ENCODE results near the gene MAML2. TPM values are rescaled to one million over a fixed set of nuclear protein-coding genes. Genes with fewer than 3 reads are reported as not detected.

The MAML2 gene
- polyA plus RNA-seq, 1 of the 3 experiments (the other 2 are of a cell fraction): 20.1 TPM

DNA sequence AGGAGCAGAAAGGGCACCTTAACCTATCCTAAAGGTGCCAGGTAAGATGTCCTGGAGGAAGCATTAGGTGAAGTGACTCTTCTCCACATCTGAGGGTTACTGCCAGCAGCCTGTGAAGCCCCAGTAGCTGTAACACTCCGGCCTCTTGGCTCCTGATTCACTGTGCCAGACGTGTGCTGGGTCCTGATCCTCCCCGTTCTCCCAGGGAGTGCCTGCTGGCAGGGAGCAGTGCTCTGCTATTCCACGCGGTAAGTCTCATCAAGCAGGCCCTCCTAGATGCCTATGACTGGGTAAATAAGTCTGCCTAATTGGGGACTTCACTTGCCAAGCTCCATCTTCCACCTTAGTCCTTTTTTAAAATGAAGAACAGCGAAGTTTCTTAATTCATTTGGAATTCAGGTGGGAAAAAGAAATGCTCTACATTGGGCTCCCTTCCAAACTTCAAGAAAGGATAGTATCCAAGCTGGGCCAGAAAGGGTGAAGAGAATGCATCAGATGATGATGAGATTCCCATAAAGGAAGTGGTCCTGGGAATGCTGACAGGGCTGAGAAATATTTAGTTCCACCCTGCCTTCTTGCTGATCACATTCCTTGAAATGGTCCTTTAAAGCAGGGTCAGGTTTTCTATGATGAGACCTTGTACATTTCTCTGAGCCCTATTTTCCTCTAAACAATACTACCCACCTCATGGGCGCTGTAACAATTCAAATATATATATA lies 188.0 kb downstream of the MAML2 start (continued):
- TF ChIP-seq, protein P1, sequence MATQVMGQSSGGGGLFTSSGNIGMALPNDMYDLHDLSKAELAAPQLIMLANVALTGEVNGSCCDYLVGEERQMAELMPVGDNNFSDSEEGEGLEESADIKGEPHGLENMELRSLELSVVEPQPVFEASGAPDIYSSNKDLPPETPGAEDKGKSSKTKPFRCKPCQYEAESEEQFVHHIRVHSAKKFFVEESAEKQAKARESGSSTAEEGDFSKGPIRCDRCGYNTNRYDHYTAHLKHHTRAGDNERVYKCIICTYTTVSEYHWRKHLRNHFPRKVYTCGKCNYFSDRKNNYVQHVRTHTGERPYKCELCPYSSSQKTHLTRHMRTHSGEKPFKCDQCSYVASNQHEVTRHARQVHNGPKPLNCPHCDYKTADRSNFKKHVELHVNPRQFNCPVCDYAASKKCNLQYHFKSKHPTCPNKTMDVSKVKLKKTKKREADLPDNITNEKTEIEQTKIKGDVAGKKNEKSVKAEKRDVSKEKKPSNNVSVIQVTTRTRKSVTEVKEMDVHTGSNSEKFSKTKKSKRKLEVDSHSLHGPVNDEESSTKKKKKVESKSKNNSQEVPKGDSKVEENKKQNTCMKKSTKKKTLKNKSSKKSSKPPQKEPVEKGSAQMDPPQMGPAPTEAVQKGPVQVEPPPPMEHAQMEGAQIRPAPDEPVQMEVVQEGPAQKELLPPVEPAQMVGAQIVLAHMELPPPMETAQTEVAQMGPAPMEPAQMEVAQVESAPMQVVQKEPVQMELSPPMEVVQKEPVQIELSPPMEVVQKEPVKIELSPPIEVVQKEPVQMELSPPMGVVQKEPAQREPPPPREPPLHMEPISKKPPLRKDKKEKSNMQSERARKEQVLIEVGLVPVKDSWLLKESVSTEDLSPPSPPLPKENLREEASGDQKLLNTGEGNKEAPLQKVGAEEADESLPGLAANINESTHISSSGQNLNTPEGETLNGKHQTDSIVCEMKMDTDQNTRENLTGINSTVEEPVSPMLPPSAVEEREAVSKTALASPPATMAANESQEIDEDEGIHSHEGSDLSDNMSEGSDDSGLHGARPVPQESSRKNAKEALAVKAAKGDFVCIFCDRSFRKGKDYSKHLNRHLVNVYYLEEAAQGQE (IDR thresholded peaks at IDR 0.05; ENCODE audit: low read depth, low read length): no peak
- no peak for TF ChIP-seq TAF1 (IDR thresholded peaks at IDR 0.05; ENCODE audit: borderline replicate concordance, low read depth, low read length)
- no peak for TF ChIP-seq GABPA (IDR thresholded peaks at IDR 0.05; ENCODE audit: low read depth)
- no peak; the same call in 1 of the 2 replicates for TF ChIP-seq POLR2AphosphoS5 (IDR thresholded peaks at IDR 0.05; ENCODE audit: low read depth, low read length)
- TF ChIP-seq USF2 (IDR thresholded peaks at IDR 0.05; ENCODE audit: borderline replicate concordance, low read depth, low read length): no peak
- TF ChIP-seq EZH2phosphoT487 (IDR thresholded peaks at IDR 0.05; ENCODE audit: borderline replicate concordance, low read depth): no peak
- TF ChIP-seq RXRA (IDR thresholded peaks at IDR 0.05; ENCODE audit: borderline replicate concordance, low read depth): no peak

GRCh38 chr11:96152623-96153022 lies 190.4 kb downstream of the MAML2 start:
- H3K9me3 ChIP-seq: no peaks in the 10 kb centered on the region
- no peaks in the 10 kb centered on the region for H3K9me2 ChIP-seq
- H3K79me2 ChIP-seq (ENCODE audit: insufficient read depth): peaks cover 61% of the 10 kb centered on the region
- peak overlapping the region; percentile 82; the same call in 1 of the 2 replicates for H3K9ac ChIP-seq
- H3F3A ChIP-seq (replicated peaks; ENCODE audit: insufficient read depth): peaks cover 64% of the 10 kb centered on the region
- peak overlapping the region; percentile 79; the same call in 1 of the 2 replicates for H3K4me2 ChIP-seq
- peaks cover 19 to 81% of the 10 kb centered on the region in 2 experiments for H3K4me1 ChIP-seq (ENCODE audit: control insufficient read depth in 1 of 2, insufficient read depth in 2 of 2, low read depth in 1 of 2, low read length in 1 of 2)
- no peaks in the 10 kb centered on the region for H4K20me1 ChIP-seq (ENCODE audit: insufficient read depth)
- CTCF ChIA-PET: no interaction called here
- H3K4me3 ChIP-seq (ENCODE audit: low read depth in 2 of 2, low read length in 1 of 2): no peak overlapping the region
- H2AFZ ChIP-seq (ENCODE audit: low read depth): no peak overlapping the region
- POLR2A ChIA-PET: no interaction called here
- H3K36me3 ChIP-seq (replicated peaks in 1 of 2; ENCODE audit: control insufficient read depth in 1 of 2, insufficient read depth in 2 of 2, low read length in 1 of 2): peaks cover 0 to 3% of the 10 kb centered on the region in 2 experiments
- WGBS (ENCODE audit: low lambda C conversion rate): 100% methylated on average over 1 of the region's 1 CpG
- DNase-seq: no peak
- H3K27me3 ChIP-seq (ENCODE audit: insufficient read depth): no peaks in the 10 kb centered on the region
- H3K27ac ChIP-seq (ENCODE audit: low read depth in 2 of 2, low read length in 1 of 2): peak overlapping the region; percentile 35 to 99; a peak in 3 of 4 replicates
- TF ChIP-seq PBX3 (IDR thresholded peaks at IDR 0.05) (no peak), JUND (IDR thresholded peaks at IDR 0.05) (no peak), RFX5 (IDR thresholded peaks at IDR 0.05; ENCODE audit: low read length) (no peak), NFIC (IDR thresholded peaks at IDR 0.05; ENCODE audit: borderline replicate concordance) (no peak), CTCF (IDR thresholded peaks at IDR 0.05) (no peak), TCF12 (IDR thresholded peaks at IDR 0.05) (no peak), EP300 (IDR thresholded peaks at IDR 0.05; ENCODE audit: borderline replicate concordance in 1 of 2, low read depth in 1 of 2, low read length in 1 of 2) (no peak), FOXM1 (IDR thresholded peaks at IDR 0.05; ENCODE audit: low read depth) (no peak), RAD21 (IDR thresholded peaks at IDR 0.05; ENCODE audit: low read length) (no peak), RCOR1 (IDR thresholded peaks at IDR 0.05; ENCODE audit: low read length) (no peak), RXRA (IDR thresholded peaks at IDR 0.05; ENCODE audit: borderline replicate concordance, low read depth) (no peak), POLR2AphosphoS5 (IDR thresholded peaks at IDR 0.05; ENCODE audit: low read depth, low read length) (no peak), MEF2A (IDR thresholded peaks at IDR 0.05; ENCODE audit: borderline replicate concordance, low read depth) (no peak), ELF1 (IDR thresholded peaks at IDR 0.05) (no peak), TAF1 (IDR thresholded peaks at IDR 0.05; ENCODE audit: borderline replicate concordance, low read depth, low read length) (no peak), SIN3A (IDR thresholded peaks at IDR 0.05; ENCODE audit: borderline replicate concordance, low read depth, low read length) (no peak)
- TF ChIP-seq, protein P2, sequence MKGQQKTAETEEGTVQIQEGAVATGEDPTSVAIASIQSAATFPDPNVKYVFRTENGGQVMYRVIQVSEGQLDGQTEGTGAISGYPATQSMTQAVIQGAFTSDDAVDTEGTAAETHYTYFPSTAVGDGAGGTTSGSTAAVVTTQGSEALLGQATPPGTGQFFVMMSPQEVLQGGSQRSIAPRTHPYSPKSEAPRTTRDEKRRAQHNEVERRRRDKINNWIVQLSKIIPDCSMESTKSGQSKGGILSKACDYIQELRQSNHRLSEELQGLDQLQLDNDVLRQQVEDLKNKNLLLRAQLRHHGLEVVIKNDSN (IDR thresholded peaks at IDR 0.05; ENCODE audit: borderline replicate concordance, low read depth): no peak
- TF ChIP-seq, protein P3, sequence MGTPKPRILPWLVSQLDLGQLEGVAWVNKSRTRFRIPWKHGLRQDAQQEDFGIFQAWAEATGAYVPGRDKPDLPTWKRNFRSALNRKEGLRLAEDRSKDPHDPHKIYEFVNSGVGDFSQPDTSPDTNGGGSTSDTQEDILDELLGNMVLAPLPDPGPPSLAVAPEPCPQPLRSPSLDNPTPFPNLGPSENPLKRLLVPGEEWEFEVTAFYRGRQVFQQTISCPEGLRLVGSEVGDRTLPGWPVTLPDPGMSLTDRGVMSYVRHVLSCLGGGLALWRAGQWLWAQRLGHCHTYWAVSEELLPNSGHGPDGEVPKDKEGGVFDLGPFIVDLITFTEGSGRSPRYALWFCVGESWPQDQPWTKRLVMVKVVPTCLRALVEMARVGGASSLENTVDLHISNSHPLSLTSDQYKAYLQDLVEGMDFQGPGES (IDR thresholded peaks at IDR 0.05; ENCODE audit: low read depth, low read length): no peak

Data from SK-N-SH (cell line).